WTC11 (cell line): ENCODE results near the gene HSD11B1L.

Experiments
- FOXP1 ChIP-seq: sonication (generic); formaldehyde crosslinking; IDR thresholded peaks from 2 replicates; pipeline ENCODE4 v1.8.0; 2022; ENCODE audit warnings: missing genetic modification reagents, mild to moderate bottlenecking, moderate library complexity, borderline replicate concordance
- GABPB1 ChIP-seq: sonication (generic); formaldehyde crosslinking; IDR thresholded peaks from 2 replicates; pipeline ENCODE4 v1.8.1; 2023; ENCODE audit warnings: mild to moderate bottlenecking, missing genetic modification reagents
- TF ChIP-seq, protein P1 (sequence below): sonication (generic); formaldehyde crosslinking; IDR thresholded peaks from 2 replicates; pipeline ENCODE4 v1.8.0; 2022; ENCODE audit warnings: mild to moderate bottlenecking, missing genetic modification reagents

GRCh38 chr19:5631567-5632240 lies 49.1 kb upstream of the HSD11B1L start:
- no peak for TF ChIP-seq GABPB1 (CRISPR knock-in tag)
- TF ChIP-seq FOXP1 (CRISPR knock-in tag): no peak
- TF ChIP-seq, protein P1, sequence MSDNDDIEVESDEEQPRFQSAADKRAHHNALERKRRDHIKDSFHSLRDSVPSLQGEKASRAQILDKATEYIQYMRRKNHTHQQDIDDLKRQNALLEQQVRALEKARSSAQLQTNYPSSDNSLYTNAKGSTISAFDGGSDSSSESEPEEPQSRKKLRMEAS (CRISPR knock-in tag): no peak
